HG03520 (cell line): ENCODE results near the gene EPB41L2.
"Not testable (repeated sequence)": the region's sequence is repeated elsewhere in the genome, so short reads cannot be mapped to it uniquely, and the experiment has no call there.

Experiments used
- ATAC-seq: cut with Tn5 transposase; IDR thresholded peaks from one replicate; pipeline ENCODE4 v1.9.1; 2021; ENCODE audit warnings: mild to moderate bottlenecking, moderate library complexity; ENCODE audit not compliant: unreplicated experiment

EPB41L2 gene

DNA sequence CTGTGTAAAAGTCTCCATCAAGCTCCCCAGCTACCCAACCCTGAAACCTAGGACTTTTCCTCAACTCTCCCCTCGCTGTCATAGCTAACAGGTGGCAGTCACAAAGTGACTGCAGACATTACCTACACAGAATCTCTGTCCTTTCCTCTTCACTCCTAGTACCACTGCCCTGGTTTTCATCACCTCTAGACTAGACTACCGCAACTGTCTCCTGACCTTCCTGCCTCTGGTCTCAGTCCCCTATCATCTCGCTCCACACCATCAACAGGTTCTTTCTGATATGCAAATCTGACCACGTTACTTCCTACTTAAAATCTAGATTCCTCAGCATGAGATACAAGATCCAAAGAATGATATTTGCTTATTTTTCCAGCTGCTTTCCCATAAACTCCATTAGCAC lies 142.1 kb downstream of the EPB41L2 start:
- no peak for ATAC-seq

- ATAC-seq: no peak
Observed at GRCh38 chr6:130918171-130918570, 144.9 kb downstream of the EPB41L2 start.

DNA sequence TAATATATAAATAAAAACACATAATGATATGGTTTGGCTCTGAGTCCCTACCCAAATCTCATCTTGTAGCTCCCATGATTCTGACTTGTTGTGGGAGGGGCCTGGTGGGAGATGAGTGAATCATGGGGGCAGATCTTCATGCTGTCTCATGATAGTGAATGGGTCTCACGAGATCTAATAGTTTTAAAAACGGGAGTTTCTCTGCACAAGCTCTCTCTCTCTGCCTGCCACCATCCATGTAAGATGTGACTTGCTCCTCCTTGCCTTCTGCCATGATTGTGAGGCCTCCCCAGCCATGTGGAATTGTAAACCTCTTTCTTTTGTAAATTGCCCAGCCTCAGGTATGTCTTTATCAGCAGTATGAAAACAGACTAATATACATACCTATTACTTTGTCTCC lies 147.4 kb downstream of the EPB41L2 start:
- not testable (repeated sequence) for ATAC-seq

- ATAC-seq: peak; percentile 95
Observed at GRCh38 chr6:130913120-130913519, 149.9 kb downstream of the EPB41L2 start.

DNA sequence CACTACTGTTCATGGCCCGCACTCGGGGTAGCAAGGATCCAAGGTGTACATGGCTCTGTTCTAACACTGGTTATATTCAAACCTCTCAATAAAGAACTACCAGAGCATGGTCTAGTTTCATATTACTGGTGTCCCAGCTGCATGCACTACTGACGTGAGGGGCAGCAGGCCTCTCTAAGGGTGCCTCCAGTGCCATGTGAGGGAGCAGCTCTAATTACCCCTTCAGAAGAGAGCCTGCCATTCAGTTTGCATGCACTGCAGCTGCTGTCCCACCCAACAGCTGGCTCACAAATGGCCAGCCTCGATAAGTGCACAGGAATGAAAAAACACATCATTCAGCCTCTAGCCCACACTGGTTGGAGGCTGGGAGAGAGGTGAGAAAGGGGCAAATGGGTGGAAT lies 150.6 kb downstream of the EPB41L2 start:
- ATAC-seq: no peak

DNA sequence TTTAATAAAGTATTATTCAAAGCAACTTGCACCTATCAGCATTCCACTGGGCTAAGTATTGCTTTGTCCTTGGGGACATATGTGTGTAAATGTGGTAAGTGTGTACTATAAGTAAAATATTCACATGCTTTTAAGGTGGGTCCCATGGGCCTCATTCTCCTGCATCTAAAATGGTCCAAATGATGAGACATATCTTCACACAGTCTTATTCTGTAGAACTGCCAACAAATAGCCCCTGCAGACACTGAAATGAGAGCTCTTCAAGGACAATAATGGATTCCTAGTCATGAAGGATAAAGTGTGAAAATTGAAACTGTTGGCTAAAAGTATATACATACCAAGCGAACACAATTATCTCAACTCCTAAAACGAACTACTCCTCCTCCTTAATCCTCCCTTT lies 154.1 kb downstream of the EPB41L2 start:
- ATAC-seq: no peak

DNA sequence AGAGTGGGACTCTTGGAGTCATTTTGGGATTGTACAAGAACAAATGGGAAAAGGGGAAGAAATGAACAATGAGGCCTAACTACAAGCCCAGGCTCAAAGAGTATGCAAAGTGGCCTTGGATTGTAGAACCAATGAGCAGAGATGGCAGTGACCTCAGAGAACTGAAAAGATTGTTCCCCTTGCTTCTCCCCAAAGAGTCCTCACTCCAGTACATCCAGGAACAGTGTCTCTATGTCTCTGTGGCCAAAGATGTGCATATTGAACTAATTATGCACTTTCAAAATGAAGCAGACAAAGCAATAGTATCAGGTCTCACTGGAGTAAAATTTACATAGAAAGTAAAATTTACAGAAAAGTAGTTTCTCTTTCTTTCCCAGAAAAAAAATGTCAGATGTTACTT lies 154.9 kb downstream of the EPB41L2 start:
- ATAC-seq: no peak

DNA sequence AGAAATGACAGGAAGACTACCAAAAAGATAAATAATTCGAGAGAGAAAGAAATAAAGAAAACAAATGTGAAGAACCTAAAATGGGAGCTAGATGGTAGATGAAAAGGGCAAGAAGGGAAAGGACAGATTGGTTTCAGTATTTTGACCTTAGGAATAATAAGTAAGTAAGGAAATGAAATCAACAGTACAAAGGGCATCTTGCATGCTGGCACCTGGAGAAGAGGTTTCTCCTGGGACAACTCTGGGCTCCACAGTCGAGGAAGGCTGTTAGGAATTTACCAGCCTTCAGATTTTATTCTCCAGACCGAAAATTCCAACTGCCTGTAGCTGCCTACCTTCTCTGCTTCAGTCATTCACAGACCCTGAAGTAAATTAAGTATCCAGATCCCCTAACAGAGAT lies 155.4 kb downstream of the EPB41L2 start:
- ATAC-seq: no peak

- ATAC-seq: no peak
Observed at GRCh38 chr6:130906736-130907381, 156.2 kb downstream of the EPB41L2 start.

GRCh38 chr6:130903602-130904001 lies 159.4 kb downstream of the EPB41L2 start:
- no peak for ATAC-seq

DNA sequence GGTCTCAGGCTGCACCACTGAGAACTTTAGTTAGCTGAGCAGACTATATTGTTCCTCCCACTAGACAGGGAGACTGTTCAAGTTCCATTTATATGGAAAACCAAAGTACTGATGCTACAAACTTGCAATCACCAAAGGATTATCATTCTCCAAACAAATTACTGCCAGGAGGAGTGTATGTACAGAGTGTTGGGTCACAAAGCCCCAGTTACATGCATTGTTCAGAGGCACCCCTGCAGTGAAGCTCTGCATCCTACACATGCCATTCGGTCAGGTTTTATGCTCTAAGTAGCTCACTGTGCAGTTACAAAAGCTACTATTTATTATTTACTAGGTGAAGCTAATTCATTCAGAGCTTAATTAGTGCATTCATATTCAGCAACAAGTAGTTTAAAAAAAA lies 160.0 kb downstream of the EPB41L2 start:
- ATAC-seq: no peak

GRCh38 chr6:130900913-130901312 lies 162.1 kb downstream of the EPB41L2 start:
- no peak for ATAC-seq

DNA sequence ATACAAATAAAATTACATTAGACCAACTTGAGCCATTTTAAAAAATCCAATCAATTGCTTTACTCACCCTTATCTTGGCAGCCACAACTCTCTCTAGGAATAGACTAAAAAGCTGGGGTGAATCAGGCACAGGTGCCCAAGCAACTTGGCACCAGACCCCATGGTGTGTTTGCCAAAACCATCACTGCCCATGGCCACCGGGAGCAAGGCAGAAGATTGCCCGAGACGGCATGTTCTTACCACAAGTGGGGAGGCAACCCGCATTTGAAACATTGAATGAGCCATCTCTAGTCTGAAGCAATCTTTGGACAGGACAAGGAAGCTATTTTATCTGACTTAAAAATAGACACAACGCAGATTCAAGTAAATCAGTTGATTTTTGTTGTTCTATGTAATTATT lies 166.8 kb downstream of the EPB41L2 start:
- no peak for ATAC-seq

- no peak for ATAC-seq
Observed at GRCh38 chr6:130895516-130895915, 167.5 kb downstream of the EPB41L2 start.

- no peak for ATAC-seq
Observed at GRCh38 chr6:130893766-130894165, 169.3 kb downstream of the EPB41L2 start.

GRCh38 chr6:130893277-130893676 lies 169.8 kb downstream of the EPB41L2 start:
- no peak for ATAC-seq

- ATAC-seq: no peak
Observed at GRCh38 chr6:130890521-130890971, 172.5 kb downstream of the EPB41L2 start.

GRCh38 chr6:130889423-130889822 lies 173.6 kb downstream of the EPB41L2 start:
- no peak for ATAC-seq

DNA sequence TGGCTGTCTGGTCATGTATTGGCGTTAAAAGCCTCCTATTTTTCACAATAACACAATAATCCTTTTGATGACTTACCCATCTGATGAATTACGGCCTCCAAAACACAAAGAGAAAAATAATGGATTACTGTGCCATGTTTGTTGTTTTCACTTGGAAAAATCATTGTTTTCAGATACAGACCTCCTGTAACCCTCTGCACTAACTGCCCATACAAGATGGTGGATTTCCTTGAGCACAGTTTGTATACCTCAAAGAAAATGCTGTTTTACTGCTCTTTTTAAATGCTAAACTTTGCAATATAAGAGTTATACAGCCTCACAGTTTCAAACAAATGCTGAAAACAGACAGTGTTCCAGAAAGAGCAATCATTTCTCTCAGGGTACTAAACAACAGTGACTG lies 174.8 kb downstream of the EPB41L2 start:
- ATAC-seq: no peak

- no peak for ATAC-seq
Observed at GRCh38 chr6:130886966-130887365, 176.1 kb downstream of the EPB41L2 start.

DNA sequence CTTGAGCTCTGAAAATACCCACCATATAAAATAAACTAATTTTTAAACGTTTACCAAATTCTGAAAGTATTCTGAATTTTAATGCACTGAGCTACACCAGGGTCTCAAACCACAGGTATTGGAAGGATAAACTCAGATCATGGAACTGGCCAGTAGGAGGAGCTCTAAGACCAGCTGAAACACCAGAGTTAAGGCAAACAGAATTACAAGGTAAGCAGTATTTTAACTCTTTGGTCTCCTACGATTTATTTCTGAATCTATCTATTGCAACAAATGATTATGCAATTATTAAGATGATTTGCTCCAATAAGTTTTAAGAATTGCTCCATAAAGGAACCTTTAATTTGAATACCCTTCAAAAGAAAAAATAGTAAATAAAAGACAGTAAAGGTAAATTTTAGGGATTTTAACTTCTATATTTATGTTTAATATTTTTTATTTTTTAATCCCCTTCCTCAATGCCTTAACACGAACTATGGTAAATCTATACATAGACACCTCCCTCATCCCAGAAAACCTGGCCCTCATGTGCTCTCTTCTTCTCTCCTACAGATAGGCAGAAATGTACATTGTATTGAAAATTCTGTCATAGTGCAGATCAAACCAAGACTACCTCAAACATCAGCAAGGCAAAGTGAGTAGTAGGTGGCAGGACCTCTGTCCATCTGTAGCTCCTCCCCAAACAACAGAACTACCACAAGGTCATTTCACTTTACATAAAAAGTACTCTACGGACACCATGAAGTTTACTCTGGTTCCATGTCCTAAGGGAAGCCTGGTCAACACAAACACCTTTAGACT lies 177.5 kb downstream of the EPB41L2 start:
- peak; percentile 92 for ATAC-seq

DNA sequence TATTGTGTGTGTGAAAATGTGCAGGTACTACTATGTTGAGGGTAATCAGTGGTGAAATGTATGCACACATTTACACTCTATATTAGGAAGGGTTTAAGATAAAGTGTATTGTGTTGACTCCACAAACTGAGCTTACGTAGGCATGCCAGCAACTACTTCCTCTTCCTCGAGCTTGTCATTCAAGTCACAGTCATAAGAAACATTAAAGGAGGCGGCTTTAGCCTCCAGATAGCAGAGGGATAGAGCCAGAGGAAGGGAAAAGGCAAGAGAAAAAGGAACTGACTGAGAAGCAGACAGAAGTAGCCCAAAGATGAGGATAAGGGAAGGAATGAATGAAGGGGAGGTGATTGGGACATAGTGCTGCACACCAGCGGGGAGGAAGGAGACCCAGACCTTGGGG lies 180.7 kb downstream of the EPB41L2 start:
- no peak for ATAC-seq
